GM19043 (cell line): ENCODE results near the gene GPM6B.

ENCODE experiments used
- ATAC-seq: cut with Tn5 transposase; IDR thresholded peaks from one replicate; pipeline ENCODE4 v1.9.1; 2021; ENCODE audit warnings: low read depth; ENCODE audit not compliant: unreplicated experiment

GPM6B gene

GRCh38 chrX:13816643-13817627 is at the start of gene GPM6B:
Gene GPM6B, minus strand, starts transcription at chrX:13817093. Its CDS starts 189 bp downstream, at chrX:13816904.
- no peak for ATAC-seq

- ATAC-seq, result no peak
Observed at GRCh38 chrX:13864264-13864663, 47.4 kb upstream of the GPM6B start.

- no peak for ATAC-seq
Observed at GRCh38 chrX:13863324-13863723, 46.4 kb upstream of the GPM6B start.

GRCh38 chrX:13859724-13860123 is 42.8 kb upstream of the GPM6B start:
- ATAC-seq, result no peak

- no peak for ATAC-seq
Observed at GRCh38 chrX:13857804-13858203, 40.9 kb upstream of the GPM6B start.

- ATAC-seq, result no peak
Observed at GRCh38 chrX:13855689-13856450, 39.0 kb upstream of the GPM6B start.

GRCh38 chrX:13854003-13854402 is 37.1 kb upstream of the GPM6B start:
- no peak for ATAC-seq

- peak; percentile 79 for ATAC-seq
Observed at GRCh38 chrX:13852001-13852695, 35.3 kb upstream of the GPM6B start.

- no peak for ATAC-seq
Observed at GRCh38 chrX:13845721-13846378, 29.0 kb upstream of the GPM6B start.

- no peak for ATAC-seq
Observed at GRCh38 chrX:13843150-13843721, 26.3 kb upstream of the GPM6B start.

GRCh38 chrX:13840121-13840520 is 23.2 kb upstream of the GPM6B start:
- no peak for ATAC-seq

GRCh38 chrX:13837290-13837745 is 20.4 kb upstream of the GPM6B start:
- ATAC-seq, result no peak

- no peak for ATAC-seq
Observed at GRCh38 chrX:13836575-13836974, 19.7 kb upstream of the GPM6B start.

GRCh38 chrX:13835825-13836224 is 18.9 kb upstream of the GPM6B start:
- ATAC-seq, result no peak

GRCh38 chrX:13834355-13834754 is 17.5 kb upstream of the GPM6B start:
- no peak for ATAC-seq

GRCh38 chrX:13829983-13830382 is 13.1 kb upstream of the GPM6B start:
- ATAC-seq, result no peak

GRCh38 chrX:13828392-13828791 is 11.5 kb upstream of the GPM6B start:
- ATAC-seq, result no peak

- ATAC-seq, result no peak
Observed at GRCh38 chrX:13827298-13828090, 10.6 kb upstream of the GPM6B start.

GRCh38 chrX:13826770-13827169 is 9.9 kb upstream of the GPM6B start:
- ATAC-seq, result no peak
